PC-9 (cell line): ENCODE data around the gene ITPKB. TPM values are rescaled to one million over a fixed set of nuclear protein-coding genes. Genes with fewer than 3 reads are reported as not detected.

Experiments used
- BruUV-seq: library from RNA; stranded (reverse); fragments of 400-500 nt; replicated peaks from 2 replicates; lab custom pipeline; 2021; lab: Mats Ljungman, UMichigan
- CTCF ChIA-PET: fragments of 300-600 bp; sonication (Branson Sonifier 250); formaldehyde crosslinking; loops from one replicate; lab custom pipeline; 2022; ENCODE audit warnings: antibody characterized with exemption; lab: Charles Lee
- POLR2A ChIA-PET: fragments of 300-600 bp; sonication (Branson Sonifier 250); formaldehyde crosslinking; loops from one replicate; lab custom pipeline; 2022; ENCODE audit warnings: antibody characterized with exemption; ENCODE audit not compliant: unreplicated experiment; lab: Charles Lee
- DNase-seq, 2 experiments: peaks; one replicate each; pipeline versions ENCODE4 v3.0.0 to v3.0.0-alpha.2; 2015 to 2022; ENCODE audit warnings: mixed read lengths in 1 of 2
- H2AFZ ChIP-seq: fragments of 200-600 bp; sonication (generic); 2 replicates; pipeline ENCODE4 v1.8.1; 2017; ENCODE audit warnings: antibody characterized with exemption
- H3F3A ChIP-seq: fragments of 200-600 bp; sonication (generic); 2 replicates; pipeline ENCODE4 v1.8.1; 2017; ENCODE audit warnings: antibody characterized with exemption, mild to moderate bottlenecking, low read depth; ENCODE audit not compliant: insufficient read depth
- H3K27ac ChIP-seq: fragments of 200-600 bp; sonication (generic); 2 replicates; pipeline ENCODE4 v1.6.1; 2016; ENCODE audit warnings: mixed run types
- H3K27me3 ChIP-seq: fragments of 200-600 bp; sonication (generic); 2 replicates; pipeline ENCODE4 v1.6.1; 2016; ENCODE audit warnings: low read depth, mixed run types; ENCODE audit not compliant: insufficient read depth
- H3K36me3 ChIP-seq: fragments of 200-600 bp; sonication (generic); 2 replicates; pipeline ENCODE4 v1.6.1; 2016; ENCODE audit warnings: low read depth, mixed run types
- H3K4me1 ChIP-seq: fragments of 200-600 bp; sonication (generic); replicated peaks from 2 replicates; pipeline ENCODE4 v1.6.1; 2016; ENCODE audit warnings: mixed run types; ENCODE audit not compliant: insufficient read depth
- H3K4me2 ChIP-seq: fragments of 200-600 bp; sonication (generic); 2 replicates; pipeline ENCODE4 v1.6.1; 2017; ENCODE audit warnings: mixed run types
- H3K4me3 ChIP-seq: fragments of 200-600 bp; sonication (generic); 2 replicates; pipeline ENCODE4 v1.6.1; 2016; ENCODE audit warnings: mixed run types
- H3K79me2 ChIP-seq: fragments of 200-600 bp; sonication (generic); 2 replicates; pipeline ENCODE4 v1.6.1; 2017; ENCODE audit warnings: low read depth, mixed run types
- H3K9me2 ChIP-seq: fragments of 200-600 bp; sonication (generic); 2 replicates; pipeline ENCODE4 v1.8.1; 2017; ENCODE audit warnings: mild to moderate bottlenecking; ENCODE audit not compliant: insufficient read depth
- H3K9me3 ChIP-seq: fragments of 200-600 bp; sonication (generic); 2 replicates; pipeline ENCODE4 v1.8.1; 2016; ENCODE audit warnings: low read depth; ENCODE audit not compliant: insufficient read depth
- H4K20me1 ChIP-seq: fragments of 200-600 bp; sonication (generic); 2 replicates; pipeline ENCODE4 v1.8.1; 2017; ENCODE audit not compliant: insufficient read depth
- CTCF ChIP-seq: fragments of 200-600 bp; sonication (generic); conservative IDR thresholded peaks from 2 replicates; pipeline ENCODE4 v1.6.1; 2017; ENCODE audit warnings: mixed run types, antibody characterized with exemption, mild to moderate bottlenecking, moderate library complexity
- EZH2 ChIP-seq: fragments of 200-600 bp; sonication (generic); IDR thresholded peaks from 2 replicates; pipeline ENCODE4 v1.8.0; 2017; ENCODE audit warnings: antibody characterized with exemption, low read depth
- intact Hi-C: fragments of 100-400 bp; cut with micrococcal nuclease; formaldehyde crosslinking; loops from one replicate; pipeline ENCODE4 v1.10.0; 2022; ENCODE audit not compliant: unreplicated experiment
- total RNA-seq: library from RNA; stranded (reverse); gene quantifications from 2 replicates; pipeline ENCODE4 v1.2.3, GENCODE V29; 2021

Gene ITPKB
- total RNA-seq, 1 experiment from 2014 or later: 13.4 TPM

DNA sequence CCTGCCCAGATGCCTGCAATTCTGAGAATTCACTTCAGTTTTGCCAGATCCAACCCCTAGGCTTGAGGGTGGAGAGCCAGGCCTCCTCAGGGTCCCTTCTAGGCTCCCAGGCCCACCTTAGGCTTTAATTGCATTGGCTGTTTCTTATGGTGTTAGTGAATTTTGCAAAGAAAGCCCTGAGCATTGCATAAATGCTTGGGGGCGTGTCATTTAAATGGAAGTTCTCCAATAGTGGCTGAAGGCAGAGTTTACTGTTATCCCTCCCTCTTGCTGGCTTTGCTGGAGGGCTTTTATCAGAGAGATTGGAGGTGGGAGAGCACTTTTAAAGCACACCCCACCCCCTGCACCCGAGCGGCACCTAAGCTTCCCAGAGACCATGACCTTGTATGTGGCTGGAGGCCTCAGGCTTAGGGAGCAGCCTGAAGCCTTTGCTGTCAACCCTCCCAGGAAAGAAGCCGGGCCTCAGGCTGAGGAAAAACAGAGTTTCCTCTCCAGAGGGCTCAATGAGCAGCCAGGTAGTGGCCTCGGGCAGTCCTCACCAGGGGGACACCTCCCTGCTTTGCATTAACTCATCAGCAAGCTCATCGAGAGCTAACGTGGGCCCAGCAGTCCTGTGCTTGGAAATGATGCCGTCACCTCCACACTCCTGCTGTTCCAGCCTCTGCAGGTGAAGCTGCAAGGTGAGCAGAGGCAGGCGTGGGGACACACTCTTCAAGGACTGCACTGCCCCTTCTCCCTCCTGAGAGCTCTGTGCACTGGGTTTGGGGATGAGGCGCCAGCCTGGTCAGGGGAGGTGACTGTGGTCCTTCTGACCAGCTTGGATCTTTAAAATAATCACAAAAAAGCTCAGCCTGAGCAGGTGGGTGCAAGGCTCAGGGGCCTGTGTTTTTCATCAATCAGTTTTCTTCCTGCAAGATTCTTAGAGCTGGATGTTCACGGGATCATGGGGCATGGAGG, 132.5 kb downstream of the ITPKB start:
- H3K4me1 ChIP-seq: no peaks in the 10 kb centered on the region
- H3K36me3 ChIP-seq: no peaks in the 10 kb centered on the region
- H3K27me3 ChIP-seq: peaks cover 33% of the 10 kb centered on the region
- no peak overlapping the region for H3K4me3 ChIP-seq
- CTCF ChIA-PET: no interaction called here
- BruUV-seq: no TSS peak
- H3F3A ChIP-seq: no peaks in the 10 kb centered on the region
- H3K27ac ChIP-seq: no peak overlapping the region
- no peak for DNase-seq
- no peaks in the 10 kb centered on the region for H3K9me3 ChIP-seq
- H4K20me1 ChIP-seq: no peaks in the 10 kb centered on the region
- no peaks in the 10 kb centered on the region for H3K79me2 ChIP-seq
- POLR2A ChIA-PET: no interaction called here
- no peak overlapping the region for H2AFZ ChIP-seq
- no peak for TF ChIP-seq EZH2
- intact Hi-C loops: no loop called here
- H3K4me2 ChIP-seq: no peak overlapping the region
- no peaks in the 10 kb centered on the region for H3K9me2 ChIP-seq

- CTCF ChIA-PET: interaction anchor here (0.6 kb wide), 1 partner anchor 238 kb away, joined by 5 read pairs; no protein-coding TSS in a partner anchor
- intact Hi-C loops: no loop called here
- DNase-seq: peak in 1 of 2 experiments; percentile 32
These were observed 133.6 kb downstream of the ITPKB start for GRCh38 chr1:226605318-226605950.

DNA sequence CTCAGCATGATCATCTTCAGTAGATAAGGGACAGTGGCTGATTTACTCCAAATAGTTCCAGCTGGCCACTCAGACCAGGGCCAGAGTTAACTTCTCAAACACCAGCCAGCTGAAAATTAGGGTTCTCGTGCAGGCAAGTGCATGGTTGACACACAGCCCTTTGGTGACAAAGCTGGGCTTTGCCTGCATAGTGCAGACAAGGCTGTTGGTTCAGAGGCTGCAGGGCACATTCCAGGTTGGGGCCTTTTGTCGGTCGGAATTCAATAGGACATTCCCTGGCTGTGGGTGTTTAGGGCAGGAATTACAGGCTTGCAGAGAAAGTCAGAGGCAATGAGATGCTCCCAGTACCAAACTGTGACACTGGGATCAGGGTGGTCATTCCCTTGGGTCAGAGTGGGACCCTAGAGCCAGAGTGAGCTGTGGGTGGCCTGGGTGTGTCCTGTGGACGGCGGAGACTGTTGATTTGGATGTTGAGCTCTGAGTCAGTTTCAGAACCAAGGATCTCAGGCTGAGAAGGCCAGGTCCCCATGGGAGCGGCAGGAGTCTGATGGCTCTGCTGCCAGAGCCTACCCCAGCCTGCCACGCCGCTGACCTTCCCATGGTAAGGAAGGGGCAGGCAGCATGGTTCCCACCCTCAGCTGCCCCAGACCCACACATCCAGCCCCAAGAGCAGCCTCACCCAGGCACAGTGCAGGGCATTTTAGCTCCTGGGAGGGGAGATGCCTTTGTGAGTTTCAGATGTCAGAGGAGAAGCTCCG, 134.3 kb downstream of the ITPKB start:
- H3K9me3 ChIP-seq: no peaks in the 10 kb centered on the region
- intact Hi-C loops: no loop called here
- no TSS peak for BruUV-seq
- no peak for TF ChIP-seq CTCF
- no peak for TF ChIP-seq EZH2
- H3K4me3 ChIP-seq: no peak overlapping the region
- H2AFZ ChIP-seq: no peak overlapping the region
- H3K27me3 ChIP-seq: peaks cover 43% of the 10 kb centered on the region
- no peaks in the 10 kb centered on the region for H3K9me2 ChIP-seq
- no peaks in the 10 kb centered on the region for H3F3A ChIP-seq
- no peak for DNase-seq
- H3K27ac ChIP-seq: no peak overlapping the region
- no peaks in the 10 kb centered on the region for H3K36me3 ChIP-seq
- no peaks in the 10 kb centered on the region for H3K79me2 ChIP-seq
- ChIA-PET CTCF (interaction anchor here (0.6 kb wide), 1 partner anchor 238 kb away, joined by 5 read pairs; no protein-coding TSS in a partner anchor), POLR2A (no interaction called here)
- no peaks in the 10 kb centered on the region for H3K4me1 ChIP-seq
- no peak overlapping the region for H3K4me2 ChIP-seq
- H4K20me1 ChIP-seq: no peaks in the 10 kb centered on the region

More at GRCh38 chr1:226605318-226605950, 133.6 kb downstream of the ITPKB start:
- Histone ChIP-seq H3K27me3 (peaks cover 38% of the 10 kb centered on the region), H3K36me3 (no peaks in the 10 kb centered on the region), H3K9me3 (no peaks in the 10 kb centered on the region), H3K4me2 (no peak overlapping the region), H3K4me1 (no peaks in the 10 kb centered on the region), H2AFZ (no peak overlapping the region), H3K4me3 (no peak overlapping the region), H3K79me2 (no peaks in the 10 kb centered on the region), H3K9me2 (no peaks in the 10 kb centered on the region), H4K20me1 (no peaks in the 10 kb centered on the region), H3F3A (no peaks in the 10 kb centered on the region), H3K27ac (no peak overlapping the region)
- POLR2A ChIA-PET: no interaction called here
- TF ChIP-seq EZH2 (no peak), CTCF (no peak)
- BruUV-seq: no TSS peak
